Measurements from ENCODE around the gene PYDC1.
A peak's percentile ranks its signal among the peaks of the same experiment; 100 is the strongest.
"Not testable (repeated sequence)": the region's sequence is repeated elsewhere in the genome, so short reads cannot be mapped to it uniquely, and the experiment has no call there.

PYDC1 gene

DNA sequence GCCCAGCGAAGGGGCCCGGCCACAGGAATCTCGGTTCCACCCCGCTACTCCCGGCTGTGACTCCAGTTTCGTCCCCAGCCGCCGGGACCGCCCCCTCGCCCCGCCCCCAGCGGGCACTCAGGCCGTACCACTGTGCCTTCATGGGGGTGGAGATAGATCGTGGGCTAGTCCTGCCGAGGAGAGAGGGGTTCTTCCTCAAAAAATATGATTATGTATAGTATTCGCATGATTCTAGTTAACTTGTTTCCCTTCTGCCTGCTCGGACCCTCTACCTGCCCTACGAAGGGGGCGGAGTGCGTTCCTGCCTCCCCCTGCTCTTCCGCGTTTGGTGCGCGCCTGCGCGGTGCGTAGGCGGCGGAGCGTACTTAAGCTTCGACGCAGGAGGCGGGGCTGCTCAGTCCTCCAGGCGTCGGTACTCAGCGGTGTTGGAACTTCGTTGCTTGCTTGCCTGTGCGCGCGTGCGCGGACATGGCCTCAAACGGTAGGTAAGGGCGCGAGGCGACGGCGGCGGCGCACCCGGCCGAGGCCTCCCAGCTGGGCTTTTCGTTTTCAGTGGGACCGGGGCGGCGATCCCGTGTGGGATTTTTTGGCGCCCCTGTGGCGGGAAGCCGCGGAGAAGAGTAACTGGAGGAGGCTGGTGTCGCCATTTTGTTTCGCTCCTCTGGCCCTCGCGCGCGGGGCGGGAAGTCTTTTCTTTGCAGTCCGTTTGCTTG is 37.0 kb downstream of the PYDC1 start, which contains the start of gene FUS:
FUS (plus strand) TSS at position 393 of the 713 bp plus-strand sequence; CDS start at position 469, 76 bp downstream.
- ATAC-seq (peak; percentile 48), DNase-seq (peak; percentile 94)
- Mint-ChIP-seq H3K9me3 (no peaks in the 10 kb centered on the region), H3K27me3 (no peaks in the 10 kb centered on the region), H3K4me1 (peaks cover 74% of the 10 kb centered on the region), H3K27ac (peak within 1 kb of the TSS; percentile 99 to 100), H3K4me3 (peak within 1 kb of the TSS; percentile 92)

DNA sequence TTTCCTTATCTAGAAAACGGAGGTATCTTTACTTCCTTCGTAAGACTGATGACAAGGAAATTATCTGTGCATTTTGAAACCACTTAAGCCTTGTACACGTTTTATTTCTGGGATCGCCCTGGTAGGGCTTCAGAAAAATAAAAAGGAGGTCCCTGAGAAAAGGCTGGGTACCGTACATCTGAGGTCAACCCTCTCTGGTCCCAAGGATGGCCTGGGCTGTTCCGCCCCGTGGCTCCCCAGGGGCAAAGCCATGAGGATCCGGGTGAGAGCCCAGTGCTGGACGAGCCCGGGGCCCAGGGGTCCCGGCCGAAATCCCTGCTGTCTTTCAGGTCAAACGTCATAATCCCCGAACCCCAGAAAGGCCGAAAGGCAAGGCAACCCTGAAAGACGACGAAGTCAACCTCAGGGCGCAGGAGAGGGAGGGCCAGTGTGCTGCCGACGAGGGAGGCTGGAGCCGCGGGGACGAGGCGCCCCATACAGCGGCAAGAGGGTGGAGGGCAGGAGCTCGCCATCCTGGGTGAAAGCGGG is 37.7 kb downstream of the PYDC1 start:
- DNase-seq, result no peak
- H3K27me3 Mint-ChIP-seq, result no peaks in the 10 kb centered on the region
- no peaks in the 10 kb centered on the region for H3K9me3 Mint-ChIP-seq
- peaks cover 68% of the 10 kb centered on the region for H3K4me1 Mint-ChIP-seq
- peak overlapping the region; percentile 92 for H3K4me3 Mint-ChIP-seq
- peak overlapping the region; percentile 99 to 100 for H3K27ac Mint-ChIP-seq
- peak; percentile 73 for ATAC-seq

DNA sequence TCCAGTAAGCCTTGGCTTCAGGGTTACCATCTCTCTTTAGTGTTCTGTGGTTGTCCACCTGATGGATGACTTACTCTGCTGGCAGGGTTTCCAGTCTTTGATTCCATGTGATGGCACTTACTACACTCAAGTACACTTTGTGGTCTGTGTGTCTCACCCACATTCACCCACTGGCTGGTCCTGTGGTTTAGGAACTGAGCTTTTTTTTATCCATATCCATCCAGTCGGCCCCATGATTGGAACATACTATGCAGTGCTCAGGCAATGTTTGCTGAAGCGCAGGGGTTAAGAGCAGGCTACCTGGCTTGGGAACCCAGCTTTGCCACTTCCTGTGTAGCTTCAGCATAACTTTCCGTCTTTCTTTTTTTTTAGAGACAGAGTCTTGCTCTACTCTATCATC is 39.8 kb downstream of the PYDC1 start:
- H3K9me3 Mint-ChIP-seq, result no peaks in the 10 kb centered on the region
- peak in 1 of 2 donors; percentile 69 for DNase-seq
- peaks cover 46% of the 10 kb centered on the region for H3K4me1 Mint-ChIP-seq
- H3K27ac Mint-ChIP-seq, result peak overlapping the region; percentile 69 to 91
- no peaks in the 10 kb centered on the region for H3K27me3 Mint-ChIP-seq
- ATAC-seq, result peak; percentile 19
- H3K4me3 Mint-ChIP-seq, result peak overlapping the region; percentile 62 to 67

GRCh38 chr16:31170048-31170447 is 46.9 kb downstream of the PYDC1 start:
- not testable (repeated sequence) for H3K27me3 Mint-ChIP-seq, H3K27ac Mint-ChIP-seq, DNase-seq, H3K4me1 Mint-ChIP-seq, H3K9me3 Mint-ChIP-seq, H3K4me3 Mint-ChIP-seq, ATAC-seq

DNA sequence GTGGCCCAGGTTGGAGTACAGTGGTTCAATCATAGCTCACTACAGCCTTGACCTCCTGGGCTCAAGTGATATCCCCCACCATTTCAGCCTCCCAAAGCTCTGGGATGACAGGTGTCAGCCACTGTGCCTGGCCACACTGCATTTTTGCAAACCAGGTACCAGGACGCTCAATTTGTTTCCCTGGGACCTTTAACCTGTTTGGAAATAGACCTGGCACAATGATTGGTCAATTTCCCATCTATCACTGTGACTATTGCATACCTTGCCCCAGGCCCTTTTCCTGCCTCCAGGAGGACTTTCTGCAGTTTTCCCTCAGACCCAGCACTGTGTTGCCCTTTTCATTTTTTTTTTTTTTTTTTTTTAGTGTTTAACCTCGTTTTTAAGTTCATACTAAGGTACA is 48.1 kb downstream of the PYDC1 start:
- ATAC-seq (no peak), DNase-seq (no peak)
- no peaks in the 10 kb centered on the region for H3K27me3 Mint-ChIP-seq
- H3K9me3 Mint-ChIP-seq, result no peaks in the 10 kb centered on the region
- peaks cover 5% of the 10 kb centered on the region for H3K4me1 Mint-ChIP-seq
- H3K27ac Mint-ChIP-seq, result no peak overlapping the region
- H3K4me3 Mint-ChIP-seq, result no peak overlapping the region

DNA sequence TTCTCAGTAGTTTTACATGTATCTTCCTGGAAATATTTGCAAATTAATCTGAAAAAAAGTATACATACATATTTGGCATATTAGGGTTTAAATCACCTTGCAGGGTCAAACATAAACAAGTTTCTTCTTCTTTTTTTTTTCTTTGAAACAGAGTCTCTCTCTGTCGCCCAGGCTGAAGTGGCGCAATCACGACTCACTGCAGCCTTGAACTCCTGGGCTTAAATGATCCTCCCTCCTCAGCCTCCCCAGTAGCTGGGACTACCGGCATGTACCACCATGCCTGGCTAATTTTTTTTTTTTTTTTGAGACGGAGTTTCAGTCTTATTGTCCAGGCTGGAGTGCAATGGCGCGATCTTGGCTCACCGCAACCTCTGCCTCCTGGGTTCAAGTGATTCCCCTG is 49.6 kb downstream of the PYDC1 start:
- Mint-ChIP-seq H3K9me3 (no peaks in the 10 kb centered on the region), H3K4me3 (no peak overlapping the region), H3K27me3 (no peaks in the 10 kb centered on the region), H3K4me1 (peaks cover 5% of the 10 kb centered on the region), H3K27ac (peak overlapping the region; percentile 34 to 80)
- ATAC-seq (no peak), DNase-seq (no peak)
